Thyroid gland (tissue), 4 donors: ENCODE data around the gene MEP1A. TPM values are rescaled to one million over a fixed set of nuclear protein-coding genes. Genes with fewer than 3 reads are reported as not detected.

Experiments
- DNase-seq, 2 donors: peaks; one replicate each; pipeline ENCODE4 v3.0.0-alpha.2; 2019
- H3K27ac ChIP-seq, 3 donors: fragments of 200-600 bp; sonication (generic); 1 replicate in 2 of 3; 2 replicates in 1 of 3; pipeline ENCODE4 v1.5.1; 2016 to 2019; ENCODE audit warnings: mild to moderate bottlenecking in 1 of 3, moderate library complexity in 1 of 3
- H3K27me3 ChIP-seq: fragments of 200-600 bp; sonication (generic); one replicate; pipeline ENCODE4 v1.5.1; 2019
- H3K36me3 ChIP-seq, 2 donors: fragments of 200-600 bp; sonication (generic); one replicate each; pipeline ENCODE4 v1.5.1; 2016 to 2019
- H3K4me1 ChIP-seq, 2 donors: fragments of 200-600 bp; sonication (generic); one replicate each; pipeline ENCODE4 v1.5.1; 2017 to 2019
- H3K4me3 ChIP-seq, 3 donors: fragments of 200-600 bp; sonication (generic); replicated peaks in 1 of 3; 1 replicate in 2 of 3; 2 replicates in 1 of 3; pipeline ENCODE4 v1.5.1; 2016; ENCODE audit warnings: mild to moderate bottlenecking in 1 of 3
- H3K9me3 ChIP-seq: fragments of 200-600 bp; sonication (generic); one replicate; pipeline ENCODE4 v1.5.1; 2017
- CTCF ChIP-seq, 6 experiments: fragments of 200-600 bp in 3 of 6; fragments of 450-650 bp in 3 of 6; sonication (generic) in 3 of 6; IDR thresholded peaks; one replicate each; pipeline ENCODE4 v1.5.1; 2016 to 2019; ENCODE audit warnings: antibody characterized with exemption in 6 of 6, mild to moderate bottlenecking in 2 of 6, inconsistent platforms in 1 of 6, moderate library complexity in 1 of 6
- POLR2A ChIP-seq, 2 donors: fragments of 450-650 bp; IDR thresholded peaks; one replicate each; pipeline ENCODE4 v1.6.1; 2017; ENCODE audit warnings: antibody characterized with exemption in 2 of 2, mild to moderate bottlenecking in 2 of 2, moderate library complexity in 1 of 2
- WGBS, 2 donors: methylation state at CpG; one replicate each; pipeline ENCODE4 v1.1.5; 2017; 5-methylcytosine and 5-hydroxymethylcytosine counted together
- intact Hi-C: fragments of 100-400 bp; cut with DNase I; formaldehyde crosslinking; loops from one replicate; pipeline ENCODE4 v1.15.1; 2023
- total RNA-seq, 4 donors: library from RNA; depleted of rRNA; stranded (reverse); fragments of >200 nt; gene quantifications; one replicate each; pipeline ENCODE4 v1.2.3, GENCODE V29; 2016

MEP1A gene
- total RNA-seq, 4 donors from 2014 or later, result not detected

GRCh38 chr6:46794068-46794467 lies 879 bp downstream of the MEP1A start:
- Histone ChIP-seq H3K27ac (no peak overlapping the region), H3K9me3 (no peaks in the 10 kb centered on the region), H3K27me3 (no peaks in the 10 kb centered on the region), H3K4me3 (no peak overlapping the region), H3K4me1 (no peaks in the 10 kb centered on the region), H3K36me3 (no peaks in the 10 kb centered on the region)
- intact Hi-C loops, result no loop called here
- TF ChIP-seq POLR2A (IDR thresholded peaks at IDR 0.05) (no peak), CTCF (IDR thresholded peaks at IDR 0.05) (no peak)
- WGBS, 2 donors, result 82% methylated on average over 3 of the region's 3 CpGs
- no peak for DNase-seq

- 91 to 93% methylated on average over 3 of the region's 3 CpGs for WGBS, 2 donors
- Histone ChIP-seq H3K9me3 (no peaks in the 10 kb centered on the region), H3K36me3 (no peaks in the 10 kb centered on the region), H3K27me3 (no peaks in the 10 kb centered on the region), H3K27ac (no peak overlapping the region), H3K4me3 (no peak overlapping the region), H3K4me1 (no peaks in the 10 kb centered on the region)
- intact Hi-C loops, result no loop called here
- DNase-seq, result no peak
- TF ChIP-seq POLR2A (IDR thresholded peaks at IDR 0.05), result no peak
- TF ChIP-seq CTCF (IDR thresholded peaks at IDR 0.05), result no peak
These were observed 2.6 kb downstream of the MEP1A start for GRCh38 chr6:46795816-46796215.

- no peaks in the 10 kb centered on the region for H3K36me3 ChIP-seq
- TF ChIP-seq CTCF (IDR thresholded peaks at IDR 0.05) (no peak), POLR2A (IDR thresholded peaks at IDR 0.05) (no peak)
- H3K27ac ChIP-seq, result no peak overlapping the region
- H3K27me3 ChIP-seq, result no peaks in the 10 kb centered on the region
- no peak overlapping the region for H3K4me3 ChIP-seq
- no peak for DNase-seq
- intact Hi-C loops, result no loop called here
- no peaks in the 10 kb centered on the region for H3K4me1 ChIP-seq
- no peaks in the 10 kb centered on the region for H3K9me3 ChIP-seq
- 64 to 75% methylated on average over 5 of the region's 5 CpGs for WGBS, 2 donors
These were observed 3.8 kb downstream of the MEP1A start for GRCh38 chr6:46796848-46797580.

GRCh38 chr6:46799657-46800056 lies 6.5 kb downstream of the MEP1A start:
- no peaks in the 10 kb centered on the region for H3K4me1 ChIP-seq
- H3K4me3 ChIP-seq, result no peak overlapping the region
- WGBS, 2 donors, result 84 to 86% methylated on average over 1 of the region's 1 CpG
- no peak overlapping the region for H3K27ac ChIP-seq
- no peak for DNase-seq
- intact Hi-C loops, result no loop called here
- no peaks in the 10 kb centered on the region for H3K36me3 ChIP-seq
- no peaks in the 10 kb centered on the region for H3K27me3 ChIP-seq
- H3K9me3 ChIP-seq, result no peaks in the 10 kb centered on the region
- no peak for TF ChIP-seq CTCF (IDR thresholded peaks at IDR 0.05)
- no peak for TF ChIP-seq POLR2A (IDR thresholded peaks at IDR 0.05)

GRCh38 chr6:46808806-46809205 lies 15.6 kb downstream of the MEP1A start:
- H3K27me3 ChIP-seq, result no peaks in the 10 kb centered on the region
- H3K4me3 ChIP-seq, result no peak overlapping the region
- H3K36me3 ChIP-seq, result no peaks in the 10 kb centered on the region
- H3K9me3 ChIP-seq, result no peaks in the 10 kb centered on the region
- TF ChIP-seq CTCF (IDR thresholded peaks at IDR 0.05) (no peak), POLR2A (IDR thresholded peaks at IDR 0.05) (no peak)
- no peak overlapping the region for H3K27ac ChIP-seq
- no peak for DNase-seq
- intact Hi-C loops, result no loop called here
- no peaks in the 10 kb centered on the region for H3K4me1 ChIP-seq
- 7 to 36% methylated on average over 1 of the region's 1 CpG for WGBS, 2 donors
